Cardiac fibroblast (primary cell): ENCODE results near the gene VDR.

Source experiments
- DNase-seq, 2 donors: peaks; one replicate each; pipeline versions ENCODE4 v3.0.0 to v3.0.0-alpha.2; 2010; ENCODE audit warnings: low read depth in 2 of 2
- H3K4me3 ChIP-seq, 2 donors: replicated peaks in 1 of 2; 1 replicate in 1 of 2; 2 replicates in 1 of 2; pipeline ENCODE4 v1.5.1; 2011; ENCODE audit warnings: low read depth in 2 of 2, low read length in 2 of 2, mild to moderate bottlenecking in 2 of 2, moderate library complexity in 1 of 2
- CTCF ChIP-seq: IDR thresholded peaks from one replicate; pipeline ENCODE4 v1.5.1; 2011; ENCODE audit warnings: low read depth, mild to moderate bottlenecking, low read length, inconsistent platforms

Gene VDR

GRCh38 chr12:47860279-47860841 is 44.4 kb downstream of the VDR start:
- DNase-seq, result no peak
- TF ChIP-seq CTCF, result no peak
- H3K4me3 ChIP-seq, result no peak overlapping the region

GRCh38 chr12:47858511-47859266 is 46.1 kb downstream of the VDR start:
- DNase-seq, result no peak
- no peak overlapping the region for H3K4me3 ChIP-seq
- TF ChIP-seq CTCF, result no peak

GRCh38 chr12:47856721-47857575 is 47.8 kb downstream of the VDR start:
- DNase-seq, result no peak
- TF ChIP-seq CTCF, result no peak
- no peak overlapping the region for H3K4me3 ChIP-seq

GRCh38 chr12:47856094-47856493 is 48.7 kb downstream of the VDR start:
- no peak for TF ChIP-seq CTCF
- no peak overlapping the region for H3K4me3 ChIP-seq
- DNase-seq, result no peak

- H3K4me3 ChIP-seq, result no peak overlapping the region
- TF ChIP-seq CTCF, result no peak
- DNase-seq, result no peak
Observed at GRCh38 chr12:47855502-47855901, 49.3 kb downstream of the VDR start.

GRCh38 chr12:47854531-47854930 is 50.3 kb downstream of the VDR start:
- no peak for TF ChIP-seq CTCF
- DNase-seq, result no peak

More at GRCh38 chr12:47854531-47854930, 50.3 kb downstream of the VDR start:
- H3K4me3 ChIP-seq, result no peak overlapping the region
